Adrenal gland (tissue), 12 donors: ENCODE data around the gene OR1G1. TPM values are rescaled to one million over a fixed set of nuclear protein-coding genes. Genes with fewer than 3 reads are reported as not detected.

Source experiments
- polyA plus RNA-seq, 3 donors: library from polyadenylated mRNA; stranded (reverse); fragments of 200-250 nt in 2 of 3; fragments of 350-450 nt in 1 of 3; fragmentation: Illumina TruSeq in 1 of 3; extraction: RNeasy Lipid Tissue Mini Kit (QIAGEN cat#74804) in 1 of 3; gene quantifications; one replicate each; pipeline ENCODE4 v1.2.3, GENCODE V29; 2013 to 2014
- total RNA-seq, 9 donors: library from RNA; depleted of rRNA in 4 of 9; stranded (reverse); fragments of >200 nt in 4 of 9; fragments of 120-200 nt in 1 of 9; fragmentation: NEBNext Ultra II Directional in 1 of 9; extraction: Animal tissue kit (Norgen Biotek cat#: 25700) in 1 of 9; gene quantifications; one replicate each; pipeline versions ENCODE4 v1.1.0 to v1.2.4, GENCODE V29; 2013 to 2023
- donor health status: healthy with polysubstance abuse.
- donor health status: Bipolar disorder and iron deficiency.
- donor health status: DM: yes; HTN: yes; CAD: no.
- donor health status: DM: no; HTN: no; CAD: no.
- donor health status: DM: no; HTN: no; CAD: no.
- donor health status: DM: yes; HTN: yes; CAD: no.

OR1G1 gene
- total and polyA plus RNA-seq, 12 donors: not detected

Other genes starting within 250 kb of the OR1G1 start
- gene OR1D5, start 63.9 kb downstream of the OR1G1 start, total RNA-seq: not detected
- not detected for gene OR1D5, start 63.9 kb downstream of the OR1G1 start, polyA plus RNA-seq
- gene OR1D2, start 23.1 kb downstream of the OR1G1 start, total RNA-seq: not detected
- gene OR1D2, start 23.1 kb downstream of the OR1G1 start, polyA plus RNA-seq: not detected
- gene OR1A2, start 70.0 kb upstream of the OR1G1 start, total RNA-seq: not detected
- not detected for gene OR1A2, start 70.0 kb upstream of the OR1G1 start, polyA plus RNA-seq
- not detected for gene OR1A1, start 80.1 kb upstream of the OR1G1 start, total RNA-seq
- not detected for gene OR1A1, start 80.1 kb upstream of the OR1G1 start, polyA plus RNA-seq
- under 1 TPM in 3 of 9 donors, not detected in 6; 0.06 to 0.25 (median 0.22) TPM for gene OR3A1, start 170.8 kb upstream of the OR1G1 start, total RNA-seq
- gene OR3A1, start 170.8 kb upstream of the OR1G1 start, polyA plus RNA-seq: not detected